Skeletal muscle satellite cell (primary cell): ENCODE data around the gene CCDC71L.

Experiments
- H3K27me3 ChIP-seq: 2 replicates; pipeline ENCODE4 v1.7.0; 2013; ENCODE audit warnings: low read length; ENCODE audit not compliant: control insufficient read depth, insufficient read depth
- H3K36me3 ChIP-seq: 2 replicates; pipeline ENCODE4 v1.7.0; 2013; ENCODE audit warnings: mild to moderate bottlenecking, control low read depth, low read length; ENCODE audit not compliant: insufficient read depth
- H3K4me1 ChIP-seq: 2 replicates; pipeline ENCODE4 v1.7.0; 2013; ENCODE audit warnings: low read length; ENCODE audit not compliant: control insufficient read depth, insufficient read depth
- H3K4me2 ChIP-seq: 2 replicates; pipeline ENCODE4 v1.7.0; 2013; ENCODE audit warnings: mild to moderate bottlenecking, low read length
- H3K4me3 ChIP-seq: 2 replicates; pipeline ENCODE4 v1.7.0; 2013; ENCODE audit warnings: low read length
- H3K9ac ChIP-seq: 2 replicates; pipeline ENCODE4 v1.7.0; 2013; ENCODE audit warnings: mild to moderate bottlenecking, low read depth, low read length, moderate library complexity
- H3K9me3 ChIP-seq: replicated peaks from 2 replicates; pipeline ENCODE4 v1.7.0; 2013; ENCODE audit warnings: mild to moderate bottlenecking, control low read depth, low read length

Gene CCDC71L

DNA sequence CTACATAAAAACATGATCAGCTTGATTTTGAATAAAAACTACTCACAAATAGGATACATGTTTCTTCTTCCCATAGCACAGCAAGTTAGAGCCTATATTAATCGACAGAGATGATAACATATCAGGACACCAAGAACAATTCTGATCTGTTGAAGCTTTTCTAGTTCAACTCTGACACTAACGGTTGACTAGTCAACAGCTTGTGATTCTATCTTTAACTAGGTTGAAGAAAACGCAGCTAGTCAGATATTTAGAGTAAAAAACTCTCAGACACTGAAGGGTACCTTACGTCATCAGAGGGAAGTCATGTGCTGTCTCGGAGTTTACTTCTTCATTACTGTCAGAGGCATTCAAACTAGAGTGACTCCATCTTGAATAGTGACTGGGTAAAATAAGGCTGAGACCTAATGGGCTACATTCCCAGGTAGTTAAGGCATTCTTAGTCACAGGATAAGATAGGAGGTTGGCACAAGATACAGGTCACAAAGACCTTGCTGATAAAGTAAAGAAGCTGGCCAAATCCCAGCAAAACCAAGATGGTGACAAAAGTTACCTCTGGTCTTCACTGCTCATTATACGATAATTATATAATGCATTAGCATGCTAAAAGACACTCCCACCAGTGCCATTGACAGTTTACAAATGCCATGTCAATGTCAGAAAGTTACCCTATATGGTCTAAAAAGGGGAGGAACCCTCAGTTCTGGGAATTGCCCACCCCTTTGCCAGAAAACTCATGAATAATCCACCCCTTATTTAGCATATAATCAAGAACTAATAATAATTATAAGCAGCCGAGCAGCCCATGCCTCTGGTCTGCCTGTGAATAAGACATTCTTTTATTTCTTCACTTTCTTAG is 21.3 kb downstream of the CCDC71L start:
- Histone ChIP-seq H3K4me1 (no peaks in the 10 kb centered on the region), H3K27me3 (no peaks in the 10 kb centered on the region), H3K9ac (no peak overlapping the region), H3K4me2 (no peak overlapping the region), H3K36me3 (no peaks in the 10 kb centered on the region), H3K4me3 (no peak overlapping the region), H3K9me3 (no peaks in the 10 kb centered on the region)

DNA sequence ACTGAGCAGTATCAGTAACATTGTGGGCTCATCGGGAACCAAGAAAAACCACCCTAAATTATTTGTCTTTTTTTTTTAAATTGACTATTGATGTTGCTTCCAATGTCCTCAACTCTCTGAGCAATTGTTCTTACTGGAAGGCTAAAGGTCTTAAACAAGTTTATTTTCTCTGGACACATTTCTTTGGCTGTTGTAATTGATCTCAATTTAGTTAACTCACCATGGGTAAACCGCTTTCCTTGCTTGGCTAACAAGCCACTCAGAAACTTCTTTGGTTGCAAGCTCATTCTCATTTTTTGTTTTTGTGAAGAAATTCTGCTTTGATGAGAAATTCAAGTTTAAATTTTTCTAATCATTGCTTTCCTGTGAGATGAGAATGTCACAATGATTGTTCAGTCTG is 25.5 kb downstream of the CCDC71L start:
- Histone ChIP-seq H3K36me3 (no peaks in the 10 kb centered on the region), H3K4me1 (no peaks in the 10 kb centered on the region), H3K9ac (no peak overlapping the region), H3K27me3 (peaks cover 13% of the 10 kb centered on the region), H3K4me3 (no peak overlapping the region), H3K9me3 (no peaks in the 10 kb centered on the region), H3K4me2 (no peak overlapping the region)

DNA sequence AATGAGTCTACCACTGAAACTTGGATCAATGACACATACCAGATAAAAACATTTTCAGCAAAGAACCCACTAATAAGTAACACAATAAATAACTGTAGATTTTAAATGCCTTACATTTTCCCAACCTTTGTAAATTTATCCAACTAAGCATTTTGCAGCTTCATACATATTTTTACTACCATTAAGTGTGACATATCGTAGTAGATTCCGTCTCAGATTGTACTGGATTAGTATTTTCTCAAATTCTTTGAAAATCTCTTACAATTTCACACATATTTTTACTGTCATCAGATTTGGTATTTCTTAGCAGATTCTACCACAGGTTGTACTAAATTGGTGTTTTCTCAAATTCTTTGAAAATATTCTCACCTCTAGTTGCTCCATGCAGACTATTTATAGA is 26.0 kb downstream of the CCDC71L start:
- no peak overlapping the region for H3K4me3 ChIP-seq
- peaks cover 4% of the 10 kb centered on the region for H3K4me1 ChIP-seq
- no peak overlapping the region for H3K9ac ChIP-seq
- H3K36me3 ChIP-seq = no peaks in the 10 kb centered on the region
- peaks cover 13% of the 10 kb centered on the region for H3K27me3 ChIP-seq
- no peaks in the 10 kb centered on the region for H3K9me3 ChIP-seq
- no peak overlapping the region for H3K4me2 ChIP-seq

DNA sequence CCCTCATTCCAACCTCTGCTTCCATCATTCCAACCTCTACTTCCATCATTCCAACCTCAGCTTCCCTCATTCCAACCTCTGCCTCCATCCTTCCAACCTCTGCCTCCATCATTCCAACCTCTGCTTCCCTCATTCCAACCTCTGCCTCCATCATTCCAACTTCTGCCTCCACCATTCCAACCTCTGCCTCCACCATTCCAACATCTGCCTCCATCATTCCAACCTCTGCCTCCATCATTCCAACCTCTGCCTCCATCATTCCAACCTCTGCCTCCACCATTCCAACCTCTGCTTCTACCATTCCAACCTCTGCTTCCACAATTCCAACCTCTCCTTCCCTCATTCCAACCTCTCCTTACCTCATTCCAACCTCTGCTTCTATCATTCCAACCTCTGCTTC is 30.3 kb downstream of the CCDC71L start:
- H3K9ac ChIP-seq = no peak overlapping the region
- H3K27me3 ChIP-seq = peaks cover 13% of the 10 kb centered on the region
- H3K4me2 ChIP-seq = no peak overlapping the region
- no peak overlapping the region for H3K4me3 ChIP-seq
- peaks cover 14% of the 10 kb centered on the region for H3K4me1 ChIP-seq
- H3K9me3 ChIP-seq = no peaks in the 10 kb centered on the region
- H3K36me3 ChIP-seq = no peaks in the 10 kb centered on the region

DNA sequence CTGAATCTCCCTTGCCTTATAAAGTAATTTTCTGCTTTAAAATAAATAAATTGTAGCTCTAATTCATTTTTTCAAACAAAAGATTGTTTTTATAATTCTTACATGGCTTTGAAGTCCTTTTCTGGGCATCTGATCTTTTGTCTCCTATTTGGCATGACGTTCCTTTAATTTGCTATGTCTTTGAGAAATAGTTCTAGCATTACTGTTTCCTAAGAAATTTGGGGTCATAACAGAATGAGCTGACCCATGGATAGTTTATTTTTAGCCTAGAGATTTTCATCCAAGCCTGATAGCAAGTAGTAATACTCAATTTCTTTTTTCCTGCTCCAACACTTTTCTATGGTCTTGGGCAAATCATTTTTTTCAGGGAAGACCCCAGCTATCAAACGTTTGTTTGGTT is 31.4 kb downstream of the CCDC71L start:
- H3K4me2 ChIP-seq = peak overlapping the region; percentile 63

DNA sequence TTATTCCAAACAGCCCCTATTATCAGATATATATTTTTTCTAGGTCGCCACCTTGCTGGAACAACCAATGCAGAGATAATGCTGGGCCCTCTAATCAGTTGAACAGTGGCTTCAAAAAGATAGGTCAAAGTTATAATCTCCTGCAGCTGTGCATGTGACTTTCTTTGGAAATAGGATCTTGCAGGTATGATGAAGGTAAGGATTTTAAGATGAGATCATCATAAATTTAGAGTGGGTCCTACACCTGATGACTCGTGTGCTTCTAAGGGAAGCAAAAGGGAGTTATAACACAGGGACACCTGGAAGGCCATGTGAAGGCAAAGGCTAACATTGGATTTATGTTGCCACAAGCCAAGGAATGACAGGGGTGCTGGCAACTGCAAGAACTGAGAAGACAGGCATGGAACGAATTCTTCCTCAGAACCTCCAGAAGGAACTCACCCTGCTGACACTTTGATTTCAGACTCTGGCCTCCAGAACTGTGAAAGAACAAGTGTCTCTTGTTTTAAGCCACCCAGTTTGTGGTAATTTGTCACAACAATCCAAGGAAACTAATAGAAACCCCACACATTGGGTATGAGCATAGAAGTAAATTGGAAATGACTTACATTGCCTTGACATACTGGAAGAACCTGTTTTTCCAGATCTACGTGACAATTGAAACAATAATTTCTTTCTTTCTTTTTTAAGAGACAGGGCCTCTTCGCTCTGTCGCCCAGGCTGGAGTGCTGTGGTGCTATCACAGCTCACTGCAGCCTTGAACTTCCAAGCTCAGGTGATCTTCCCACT is 34.4 kb downstream of the CCDC71L start:
- H3K4me1 ChIP-seq = peaks cover 29% of the 10 kb centered on the region
- no peaks in the 10 kb centered on the region for H3K36me3 ChIP-seq
- peaks cover 5% of the 10 kb centered on the region for H3K27me3 ChIP-seq
- H3K9me3 ChIP-seq = no peaks in the 10 kb centered on the region
- H3K9ac ChIP-seq = no peak overlapping the region
- no peak overlapping the region for H3K4me3 ChIP-seq
- no peak overlapping the region for H3K4me2 ChIP-seq

More for the DNA sequence above, 31.4 kb downstream of the CCDC71L start:
- H3K4me3 ChIP-seq = no peak overlapping the region
- H3K9ac ChIP-seq = peak overlapping the region; percentile 18
- peaks cover 13% of the 10 kb centered on the region for H3K27me3 ChIP-seq
- no peaks in the 10 kb centered on the region for H3K36me3 ChIP-seq
- H3K4me1 ChIP-seq = peaks cover 19% of the 10 kb centered on the region
- H3K9me3 ChIP-seq = no peaks in the 10 kb centered on the region

DNA sequence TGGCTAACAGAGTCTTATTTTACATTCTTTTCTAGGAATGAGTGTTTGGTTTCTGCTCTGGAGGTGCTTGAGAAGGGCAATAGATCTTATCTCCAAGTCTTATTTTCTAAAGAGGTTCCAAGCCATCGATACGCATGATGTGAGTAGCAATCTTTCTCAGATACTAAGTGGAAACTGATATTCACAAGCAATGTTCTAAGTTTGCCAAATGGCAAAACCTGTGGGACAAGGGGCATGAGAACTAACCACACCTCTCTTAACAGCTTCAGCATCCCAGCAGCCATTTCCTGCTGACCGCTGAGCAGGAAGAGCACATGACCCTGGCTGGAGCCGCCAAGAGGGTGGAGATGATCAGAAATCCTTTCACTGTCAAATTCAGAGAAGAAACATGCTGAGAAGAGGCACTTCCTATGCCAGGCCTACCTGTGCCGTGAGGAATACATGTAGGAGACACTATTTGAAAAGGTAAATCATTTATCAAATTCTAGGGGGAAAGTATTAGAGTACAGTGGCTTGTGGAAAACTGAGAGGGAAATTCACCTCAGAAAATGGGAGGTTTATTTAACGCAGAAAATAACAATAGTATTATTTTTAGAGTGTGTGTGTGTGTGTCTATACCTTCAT is 35.2 kb downstream of the CCDC71L start:
- Histone ChIP-seq H3K36me3 (no peaks in the 10 kb centered on the region), H3K4me2 (no peak overlapping the region), H3K27me3 (no peaks in the 10 kb centered on the region), H3K4me1 (peaks cover 32% of the 10 kb centered on the region), H3K4me3 (no peak overlapping the region), H3K9me3 (no peaks in the 10 kb centered on the region), H3K9ac (no peak overlapping the region)

DNA sequence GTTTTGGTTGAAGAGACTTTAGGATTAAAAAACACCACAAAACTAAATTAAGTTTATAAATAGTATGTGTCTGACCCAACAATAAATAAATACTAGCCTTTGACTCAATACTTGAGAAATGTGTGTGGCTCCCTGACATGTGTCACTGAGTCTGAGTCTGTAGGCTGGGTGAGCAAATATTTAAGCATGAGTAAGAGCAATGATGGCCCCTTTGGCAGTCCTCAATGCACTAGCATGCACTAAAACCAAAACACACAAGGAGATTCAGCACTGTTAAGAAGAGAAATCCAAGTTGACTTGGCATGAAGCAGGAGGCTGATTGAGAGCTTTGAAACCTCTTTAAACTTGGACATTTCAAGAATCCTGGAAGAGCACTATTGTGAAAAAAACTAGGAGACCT is 37.1 kb downstream of the CCDC71L start:
- no peak overlapping the region for H3K9ac ChIP-seq
- H3K4me3 ChIP-seq = no peak overlapping the region
- H3K36me3 ChIP-seq = no peaks in the 10 kb centered on the region
- H3K4me2 ChIP-seq = peak overlapping the region; percentile 41
- H3K9me3 ChIP-seq = no peaks in the 10 kb centered on the region
- peaks cover 25% of the 10 kb centered on the region for H3K4me1 ChIP-seq
- H3K27me3 ChIP-seq = no peaks in the 10 kb centered on the region

DNA sequence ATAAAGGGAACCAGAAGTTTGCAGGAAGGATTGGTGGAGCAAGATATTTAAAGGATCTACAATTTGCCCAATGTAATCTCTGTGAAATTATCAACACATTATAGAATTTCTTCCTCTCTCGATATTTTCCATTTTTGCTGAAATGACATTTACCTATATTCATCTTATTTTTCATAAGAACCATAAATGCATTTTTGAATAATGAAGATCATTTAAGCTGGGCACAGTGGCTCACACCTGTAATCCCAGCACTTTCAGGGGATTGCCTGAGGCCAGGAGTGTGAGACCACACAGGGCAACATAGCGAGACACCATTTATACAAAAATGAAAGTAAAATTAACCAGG is 37.7 kb downstream of the CCDC71L start:
- Histone ChIP-seq H3K4me2 (peak overlapping the region; percentile 3), H3K9ac (no peak overlapping the region), H3K4me1 (peaks cover 30% of the 10 kb centered on the region), H3K4me3 (no peak overlapping the region), H3K9me3 (no peaks in the 10 kb centered on the region), H3K36me3 (no peaks in the 10 kb centered on the region), H3K27me3 (no peaks in the 10 kb centered on the region)

DNA sequence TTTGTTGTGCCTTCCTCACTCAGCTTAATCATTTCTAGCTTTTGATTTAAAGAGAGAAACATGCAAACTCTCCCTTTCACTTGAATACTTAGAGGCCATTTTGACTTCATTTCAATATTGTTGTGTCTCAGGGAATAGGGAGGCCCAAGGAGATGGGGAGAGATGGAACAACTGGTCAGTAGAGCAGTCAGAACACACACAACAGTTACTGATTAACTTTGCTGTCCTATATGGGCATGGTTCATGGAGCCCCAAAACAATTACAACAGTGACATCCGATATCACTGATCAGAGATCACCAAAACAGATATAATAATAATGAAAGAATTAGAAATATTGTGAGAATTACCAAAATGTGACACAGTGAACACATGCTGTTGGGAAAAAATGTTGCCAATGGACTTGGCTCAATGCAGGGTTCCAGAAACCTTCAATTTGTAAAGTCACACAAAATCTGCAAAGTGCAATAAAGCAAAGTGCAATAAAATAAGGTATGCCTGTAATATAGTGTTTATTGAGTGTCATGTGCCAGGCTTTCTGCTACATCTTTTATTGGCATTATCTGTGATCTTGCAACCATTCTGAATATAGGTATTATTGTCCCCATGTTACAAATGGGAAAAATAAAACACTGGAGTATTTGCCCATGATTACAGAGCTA is 38.2 kb downstream of the CCDC71L start:
- H3K4me3 ChIP-seq = no peak overlapping the region
- peaks cover 35% of the 10 kb centered on the region for H3K4me1 ChIP-seq
- H3K9ac ChIP-seq = no peak overlapping the region
- H3K9me3 ChIP-seq = no peaks in the 10 kb centered on the region
- no peaks in the 10 kb centered on the region for H3K27me3 ChIP-seq
- no peak overlapping the region for H3K4me2 ChIP-seq
- H3K36me3 ChIP-seq = no peaks in the 10 kb centered on the region
